ENCODE measurements around the gene ZFHX3. TPM values are rescaled to one million over a fixed set of nuclear protein-coding genes. Genes with fewer than 3 reads are reported as not detected.

Gene ZFHX3
- total and polyA plus RNA-seq, 11 donors, result 3.8 to 21.6 (median 13.6) TPM

- H3K36me3 ChIP-seq, result no peaks in the 10 kb centered on the region
- ATAC-seq, result peak in 2 of 4 donors; percentile 41 to 62
- peak in 2 of 12 donors; percentile 16 to 31 for TF ChIP-seq CTCF (IDR thresholded peaks at IDR 0.05)
- TF ChIP-seq POLR2A (IDR thresholded peaks at IDR 0.05), result no peak
- peaks cover 0 to 17% (median 5%) of the 10 kb centered on the region in 9 donors for H3K27me3 ChIP-seq
- peak; percentile 53 to 76 (median 54) for DNase-seq
- WGBS, 4 donors, result 0 to 1% (median 1%) methylated on average over 40 to 61 of the region's 61 CpGs
- H3K9me3 ChIP-seq, result no peaks in the 10 kb centered on the region
- peak overlapping the region; percentile 57 to 94 (median 78) for H3K4me3 ChIP-seq
- peaks cover 0 to 56% (median 26%) of the 10 kb centered on the region in 12 donors for H3K4me1 ChIP-seq
- intact Hi-C loops (cut with DNase I), result loop anchor here in 3 of 10 donors (5.0 to 10.0 kb wide), 3 partner anchors 123 to 226 kb away; no protein-coding TSS in a partner anchor
- peak overlapping the region; percentile 85 to 98 (median 93) for H3K27ac ChIP-seq
Measured at GRCh38 chr16:73058221-73058615, 10.3 kb upstream of the ZFHX3 start.

GRCh38 chr16:73057291-73058210 is 9.6 kb upstream of the ZFHX3 start:
- Histone ChIP-seq H3K9me3 (no peaks in the 10 kb centered on the region), H3K36me3 (no peaks in the 10 kb centered on the region), H3K4me3 (peak overlapping the region; percentile 57 to 94 (median 78)), H3K27ac (peak overlapping the region; percentile 86 to 98 (median 94)), H3K4me1 (peaks cover 0 to 56% (median 26%) of the 10 kb centered on the region in 12 donors), H3K27me3 (peaks cover 0 to 12% (median 0%) of the 10 kb centered on the region in 9 donors)
- DNase-seq, result peak in 4 of 5 donors; percentile 40 to 58 (median 48)
- intact Hi-C loops (cut with DNase I), result loop anchor here in 3 of 10 donors (5.0 to 10.0 kb wide), 3 partner anchors 123 to 225 kb away; no protein-coding TSS in a partner anchor
- peak in 7 of 12 donors; percentile 21 to 40 (median 30) for TF ChIP-seq CTCF (IDR thresholded peaks at IDR 0.05)
- peak in 1 of 2 donors; percentile 13 for TF ChIP-seq POLR2A (IDR thresholded peaks at IDR 0.05)
- WGBS, 4 donors, result 2 to 6% (median 2%) methylated on average over 31 to 101 of the region's 101 CpGs
- ATAC-seq, result peak; percentile 23 to 79 (median 54)

- WGBS, 4 donors, result 53 to 70% (median 57%) methylated on average over 6 of the region's 6 CpGs
- Histone ChIP-seq H3K9me3 (no peaks in the 10 kb centered on the region), H3K36me3 (no peaks in the 10 kb centered on the region), H3K27me3 (peaks cover 0 to 5% (median 0%) of the 10 kb centered on the region in 9 donors), H3K4me1 (peaks cover 0 to 53% (median 26%) of the 10 kb centered on the region in 12 donors), H3K4me3 (peak overlapping the region in 11 of 12 donors; percentile 57 to 94 (median 78)), H3K27ac (peak overlapping the region; percentile 86 to 98 (median 94))
- intact Hi-C loops (cut with DNase I), result loop anchor here in 3 of 10 donors (5.0 to 10.0 kb wide), 3 partner anchors 122 to 225 kb away; no protein-coding TSS in a partner anchor
- ATAC-seq (no peak), DNase-seq (no peak)
- TF ChIP-seq CTCF (IDR thresholded peaks at IDR 0.05) (no peak), POLR2A (IDR thresholded peaks at IDR 0.05) (no peak)
Measured at GRCh38 chr16:73056921-73057290, 9.0 kb upstream of the ZFHX3 start.

GRCh38 chr16:73056448-73056847 is 8.5 kb upstream of the ZFHX3 start:
- DNase-seq (no peak), ATAC-seq (no peak)
- peaks cover 0 to 57% (median 26%) of the 10 kb centered on the region in 12 donors for H3K4me1 ChIP-seq
- TF ChIP-seq CTCF (IDR thresholded peaks at IDR 0.05) (no peak), POLR2A (IDR thresholded peaks at IDR 0.05) (no peak)
- peak overlapping the region in 11 of 12 donors; percentile 1 to 94 (median 78) for H3K4me3 ChIP-seq
- peaks cover 0 to under 1% (median 0%) of the 10 kb centered on the region in 9 donors for H3K27me3 ChIP-seq
- 69 to 81% (median 77%) methylated on average over 7 of the region's 7 CpGs for WGBS, 4 donors
- intact Hi-C loops (cut with DNase I), result loop anchor here in 3 of 10 donors (5.0 to 10.0 kb wide), 3 partner anchors 122 to 224 kb away; no protein-coding TSS in a partner anchor
- H3K27ac ChIP-seq, result peak overlapping the region; percentile 86 to 98 (median 94)
- no peaks in the 10 kb centered on the region for H3K36me3 ChIP-seq
- no peaks in the 10 kb centered on the region for H3K9me3 ChIP-seq

Measured in heart left ventricle (tissue), 16 donors.